Aorta (tissue), 5 donors: ENCODE data around the gene SCAMP4. TPM values are rescaled to one million over a fixed set of nuclear protein-coding genes. Genes with fewer than 3 reads are reported as not detected.

Experiments
- ATAC-seq: fragments of 200-7000 bp; cut with Tn5 transposase; one replicate; pipeline ENCODE4 v1.9.1; 2022; ENCODE audit warnings: moderate library complexity; ENCODE audit not compliant: low FRiP score
- DNase-seq, 2 donors: peaks; one replicate each; pipeline ENCODE4 v3.0.0-alpha.2; 2020
- H3K27ac ChIP-seq, 2 donors: one replicate each; pipeline ENCODE4 v1.5.1; 2013; ENCODE audit warnings: low read length in 2 of 2, mild to moderate bottlenecking in 2 of 2, moderate library complexity in 2 of 2, control low read depth in 1 of 2, inconsistent platforms in 1 of 2, low read depth in 1 of 2
- H3K27me3 ChIP-seq, 2 donors: one replicate each; pipeline ENCODE4 v1.6.1; 2013; ENCODE audit warnings: control low read depth in 1 of 2, low read length in 1 of 2, mild to moderate bottlenecking in 1 of 2, moderate library complexity in 1 of 2; ENCODE audit not compliant: insufficient read depth in 2 of 2, control insufficient read depth in 1 of 2
- H3K36me3 ChIP-seq, 2 donors: one replicate each; pipeline ENCODE4 v1.6.1; 2013; ENCODE audit warnings: control low read depth in 1 of 2, low read length in 1 of 2, mild to moderate bottlenecking in 1 of 2; ENCODE audit not compliant: insufficient read depth in 2 of 2, control insufficient read depth in 1 of 2
- H3K4me1 ChIP-seq, 2 donors: one replicate each; pipeline ENCODE4 v1.6.1; 2013; ENCODE audit warnings: low read length in 2 of 2, control low read depth in 1 of 2, mild to moderate bottlenecking in 1 of 2, moderate library complexity in 1 of 2; ENCODE audit not compliant: insufficient read depth in 2 of 2, control insufficient read depth in 1 of 2
- H3K4me3 ChIP-seq, 2 donors: one replicate each; pipeline ENCODE4 v1.5.1; 2013; ENCODE audit warnings: low read length in 2 of 2, control low read depth in 1 of 2, mild to moderate bottlenecking in 1 of 2
- H3K9me3 ChIP-seq: one replicate; pipeline ENCODE4 v1.6.1; 2013; ENCODE audit warnings: mild to moderate bottlenecking, low read length; ENCODE audit not compliant: control insufficient read depth
- WGBS, 2 donors: extraction: QIAGEN DNeasy Blood & Tissue Kit; methylation state at CpG; one replicate each; pipeline ENCODE4 v1.1.7; 2013; 5-methylcytosine and 5-hydroxymethylcytosine counted together
- intact Hi-C, 2 donors: fragments of 100-400 bp; cut with DNase I; formaldehyde crosslinking; loops; one replicate each; pipeline versions ENCODE4 v1.14.2 to v1.15.0; 2022
- polyA plus RNA-seq, 2 donors: library from polyadenylated mRNA; stranded (reverse); fragments of 200-250 nt; gene quantifications; one replicate each; pipeline ENCODE4 v1.2.3, GENCODE V29; 2013
- total RNA-seq, 2 donors: library from RNA; stranded (reverse); fragmentation: NEBNext Ultra II Directional; extraction: Animal tissue kit (Norgen Biotek cat#: 25700); gene quantifications; one replicate each; pipeline ENCODE4 v1.2.1, GENCODE V29; 2021
- donor health status: healthy with polysubstance abuse.
- donor health status: Bipolar disorder and iron deficiency.
- donor health status: DM: no; HTN: no; CAD: no.
- donor health status: DM: no; HTN: no; CAD: no.
- donor health status: DM: yes; HTN: yes; CAD: no.

Gene SCAMP4
- total and polyA plus RNA-seq, 4 donors, result 10.1 to 49.6 (median 29.0) TPM

- no peaks in the 10 kb centered on the region for H3K9me3 ChIP-seq
- H3K27ac ChIP-seq, result no peak overlapping the region
- 12 to 13% methylated on average over 30 to 32 of the region's 32 CpGs for WGBS, 2 donors
- no peaks in the 10 kb centered on the region for H3K4me1 ChIP-seq
- no peak overlapping the region for H3K4me3 ChIP-seq
- ATAC-seq (no peak), DNase-seq (peak; percentile 75 to 86)
- intact Hi-C loops, result no loop called here
- no peaks in the 10 kb centered on the region for H3K36me3 ChIP-seq
- H3K27me3 ChIP-seq, result no peaks in the 10 kb centered on the region
These were observed 45.0 kb upstream of the SCAMP4 start for GRCh38 chr19:1860042-1860775.

GRCh38 chr19:1860821-1861598 is 44.2 kb upstream of the SCAMP4 start:
- DNase-seq, result peak in 1 of 2 donors; percentile 64
- ATAC-seq, result no peak
- WGBS, 2 donors, result 65 to 67% methylated on average over 27 to 28 of the region's 28 CpGs
- Histone ChIP-seq H3K4me1 (no peaks in the 10 kb centered on the region), H3K4me3 (no peak overlapping the region), H3K9me3 (no peaks in the 10 kb centered on the region), H3K36me3 (no peaks in the 10 kb centered on the region), H3K27ac (no peak overlapping the region), H3K27me3 (no peaks in the 10 kb centered on the region)
- intact Hi-C loops, result no loop called here

GRCh38 chr19:1861599-1862031 is 43.6 kb upstream of the SCAMP4 start:
- Histone ChIP-seq H3K9me3 (no peaks in the 10 kb centered on the region), H3K4me1 (no peaks in the 10 kb centered on the region), H3K27ac (no peak overlapping the region), H3K27me3 (no peaks in the 10 kb centered on the region), H3K36me3 (no peaks in the 10 kb centered on the region), H3K4me3 (no peak overlapping the region)
- no peak for ATAC-seq
- WGBS, 2 donors, result 47 to 52% methylated on average over 23 of the region's 23 CpGs
- DNase-seq, result peak in 1 of 2 donors; percentile 57
- intact Hi-C loops, result no loop called here

GRCh38 chr19:1862068-1862423 is 43.2 kb upstream of the SCAMP4 start:
- intact Hi-C loops, result no loop called here
- 9 to 16% methylated on average over 21 of the region's 21 CpGs for whole genome bisulfite sequencing, 2 donors
- DNase-seq, result peak in 1 of 2 donors; percentile 65
- no peak overlapping the region for H3K4me3 ChIP-seq
- no peaks in the 10 kb centered on the region for H3K9me3 ChIP-seq
- H3K27ac ChIP-seq, result no peak overlapping the region
- no peaks in the 10 kb centered on the region for H3K36me3 ChIP-seq
- H3K4me1 ChIP-seq, result no peaks in the 10 kb centered on the region
- H3K27me3 ChIP-seq, result no peaks in the 10 kb centered on the region
- ATAC-seq, result no peak

- H3K4me3 ChIP-seq, result peak overlapping the region; percentile 65 to 88
- intact Hi-C loops, result no loop called here
- H3K36me3 ChIP-seq, result no peaks in the 10 kb centered on the region
- WGBS, 2 donors, result 1% methylated on average over 71 to 109 of the region's 109 CpGs
- no peak for ATAC-seq
- DNase-seq, result peak; percentile 71 to 81
- H3K27ac ChIP-seq, result no peak overlapping the region
- H3K9me3 ChIP-seq, result no peaks in the 10 kb centered on the region
- H3K27me3 ChIP-seq, result no peaks in the 10 kb centered on the region
- no peaks in the 10 kb centered on the region for H3K4me1 ChIP-seq
These were observed 42.5 kb upstream of the SCAMP4 start for GRCh38 chr19:1862424-1863327.

GRCh38 chr19:1863328-1863637 is 41.9 kb upstream of the SCAMP4 start, which contains the start of gene KLF16:
TSS of gene KLF16 (minus strand) at chr19:1863579. CDS start at chr19:1863497, 82 bp downstream.
- no peak for DNase-seq
- Histone ChIP-seq H3K36me3 (no peaks in the 10 kb centered on the region), H3K4me1 (no peaks in the 10 kb centered on the region), H3K4me3 (peak within 1 kb of the TSS; percentile 65 to 88), H3K27ac (peak within 1 kb of the TSS in 1 of 2 donors; percentile 21), H3K27me3 (no peaks in the 10 kb centered on the region), H3K9me3 (no peaks in the 10 kb centered on the region)
- 0% methylated on average over 42 to 63 of the region's 63 CpGs for WGBS, 2 donors
- ATAC-seq, result no peak
- intact Hi-C loops, result no loop called here

GRCh38 chr19:1863638-1864479 is 41.3 kb upstream of the SCAMP4 start:
- H3K36me3 ChIP-seq, result no peaks in the 10 kb centered on the region
- peak; percentile 95 for DNase-seq
- H3K9me3 ChIP-seq, result no peaks in the 10 kb centered on the region
- 0 to 1% methylated on average over 35 to 115 of the region's 115 CpGs for WGBS, 2 donors
- no peaks in the 10 kb centered on the region for H3K4me1 ChIP-seq
- no peak overlapping the region for H3K27ac ChIP-seq
- H3K27me3 ChIP-seq, result no peaks in the 10 kb centered on the region
- H3K4me3 ChIP-seq, result peak overlapping the region; percentile 61 to 65
- ATAC-seq, result peak; percentile 91
- intact Hi-C loops, result no loop called here
